Astrocyte of the spinal cord (primary cell): ENCODE data around the gene SEMA3E.
"Not testable (repeated sequence)": the region's sequence is repeated elsewhere in the genome, so short reads cannot be mapped to it uniquely, and the experiment has no call there.

Source experiments
- DNase-seq: peaks from one replicate; pipeline ENCODE4 v3.0.0; 2011; ENCODE audit warnings: low read depth, low spot score
- H3K4me3 ChIP-seq: 2 replicates; pipeline ENCODE4 v1.5.1; 2011; ENCODE audit warnings: low read depth, mild to moderate bottlenecking, low read length, moderate library complexity
- CTCF ChIP-seq: IDR thresholded peaks from 2 replicates; pipeline ENCODE4 v1.5.1; 2012; ENCODE audit warnings: low read depth, mild to moderate bottlenecking, low read length, inconsistent platforms
- in situ Hi-C: cut with HindIII; loops from 2 replicates; pipeline ENCODE4 v1.10.0; 2017; ENCODE audit warnings: low sequenced_read_pairs

SEMA3E gene

GRCh38 chr7:83575436-83575835, 73.5 kb downstream of the SEMA3E start:
- in situ Hi-C loops = no loop called here
- no peak for TF ChIP-seq CTCF
- H3K4me3 ChIP-seq = no peak overlapping the region
- no peak for DNase-seq

DNA sequence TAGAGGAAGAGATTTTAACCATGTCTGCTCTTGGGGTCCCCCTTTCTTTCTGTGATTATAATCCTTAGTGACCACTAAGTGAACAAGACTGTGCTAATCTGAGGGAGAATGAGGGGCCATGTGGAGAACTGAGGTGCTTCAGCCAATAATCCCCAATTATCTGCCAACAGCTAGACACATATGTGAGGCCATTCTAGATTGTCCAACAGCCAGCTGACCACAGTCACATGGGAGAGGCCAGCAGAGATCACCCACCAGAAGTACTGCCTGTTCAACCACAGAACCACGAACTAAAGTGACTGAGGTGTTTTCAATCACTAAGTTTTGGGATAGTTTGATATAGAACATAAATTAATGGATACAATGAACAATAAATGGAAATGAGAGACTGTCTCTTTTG, 74.3 kb downstream of the SEMA3E start:
- in situ Hi-C loops = no loop called here
- H3K4me3 ChIP-seq = no peak overlapping the region
- TF ChIP-seq CTCF = no peak
- DNase-seq = no peak

DNA sequence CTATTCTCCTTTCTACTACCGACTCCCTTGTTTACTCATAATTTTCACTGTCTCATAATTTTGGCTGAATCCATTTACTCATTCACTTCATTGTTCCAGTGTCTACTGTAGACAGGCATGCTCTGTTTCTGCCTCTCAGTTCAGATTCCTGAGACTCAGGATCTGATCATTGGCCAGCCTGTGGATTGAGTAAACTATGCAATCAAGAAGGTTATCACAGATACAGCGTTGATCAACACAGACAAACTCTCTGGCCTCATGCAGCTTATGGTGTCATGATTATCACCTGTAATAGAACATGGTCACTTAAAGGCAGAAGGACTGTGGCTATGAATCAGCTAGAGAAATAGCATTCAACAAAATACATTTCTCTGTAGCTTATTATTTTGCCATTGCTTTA, 86.0 kb downstream of the SEMA3E start:
- in situ Hi-C loops = no loop called here
- no peak for TF ChIP-seq CTCF
- no peak overlapping the region for H3K4me3 ChIP-seq
- DNase-seq = no peak

- no peak for DNase-seq
- H3K4me3 ChIP-seq = no peak overlapping the region
- no peak for TF ChIP-seq CTCF
- in situ Hi-C loops = no loop called here
These were observed 86.7 kb downstream of the SEMA3E start for GRCh38 chr7:83562289-83562688.

DNA sequence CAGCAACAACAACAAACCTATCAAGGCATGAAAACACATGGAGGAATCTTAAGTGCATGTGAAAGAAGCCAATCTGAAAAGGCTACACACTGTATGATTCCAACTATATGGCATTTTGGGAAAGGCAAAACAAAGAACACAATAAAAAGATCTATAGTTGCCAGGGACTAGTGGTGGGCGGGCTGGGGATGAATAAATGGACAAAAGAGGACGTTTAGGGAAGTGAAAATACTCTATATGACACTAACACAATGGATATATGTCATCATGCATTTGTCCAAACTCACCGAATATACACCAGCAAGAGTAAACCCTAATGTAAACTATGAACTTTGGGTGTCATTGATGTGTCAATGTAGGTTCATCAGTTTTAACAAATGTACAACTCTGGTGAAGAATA, 89.1 kb downstream of the SEMA3E start:
- H3K4me3 ChIP-seq = no peak overlapping the region
- TF ChIP-seq CTCF = no peak
- DNase-seq = no peak
- in situ Hi-C loops = no loop called here

DNA sequence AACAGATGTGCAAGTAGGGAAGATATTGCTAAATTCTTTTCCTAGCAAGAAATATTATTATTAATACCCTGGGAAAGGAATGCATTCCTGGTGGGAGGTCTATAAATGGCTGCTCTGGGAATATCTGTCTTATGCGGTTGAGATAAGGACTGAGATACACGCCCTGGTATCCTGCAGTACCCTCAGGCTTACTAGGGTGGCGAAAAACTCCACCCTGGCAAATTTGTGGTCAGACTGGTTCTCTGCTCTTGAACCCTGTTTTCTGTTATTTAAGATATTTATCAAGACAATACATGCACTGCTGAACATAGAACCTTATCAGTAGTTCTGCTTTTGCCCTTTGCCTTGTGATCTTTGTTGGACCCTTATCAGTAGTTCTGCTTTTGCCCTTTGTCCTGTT, 96.4 kb downstream of the SEMA3E start:
- DNase-seq, H3K4me3 ChIP-seq, in situ Hi-C loops: not testable (repeated sequence)

- no peak for TF ChIP-seq CTCF
- in situ Hi-C loops = no loop called here
- DNase-seq = peak; percentile 45
These were observed 98.8 kb downstream of the SEMA3E start for GRCh38 chr7:83550100-83550499.

More at GRCh38 chr7:83550100-83550499, 98.8 kb downstream of the SEMA3E start:
- no peak overlapping the region for H3K4me3 ChIP-seq
